Fibroblast of mammary gland (primary cell): ENCODE results near the gene ANO7.
"Not testable (repeated sequence)": the region's sequence is repeated elsewhere in the genome, so short reads cannot be mapped to it uniquely, and the experiment has no call there.

ENCODE experiments used
- DNase-seq: peaks from one replicate; pipeline ENCODE4 v3.0.0-alpha.2; 2010; ENCODE audit warnings: low read depth
- H3K4me3 ChIP-seq: 2 replicates; pipeline ENCODE4 v1.5.1; 2011; ENCODE audit warnings: low read depth, mild to moderate bottlenecking, low read length, moderate library complexity; ENCODE audit not compliant: control insufficient read depth
- CTCF ChIP-seq: conservative IDR thresholded peaks from 2 replicates; pipeline ENCODE4 v1.5.1; 2011; ENCODE audit warnings: low read depth, low read length, inconsistent platforms; ENCODE audit not compliant: control insufficient read depth, insufficient read depth

The ANO7 gene

GRCh38 chr2:241189093-241189855 is 797 bp downstream of the ANO7 start:
- no peak for TF ChIP-seq CTCF
- H3K4me3 ChIP-seq = no peak overlapping the region
- DNase-seq = no peak

DNA sequence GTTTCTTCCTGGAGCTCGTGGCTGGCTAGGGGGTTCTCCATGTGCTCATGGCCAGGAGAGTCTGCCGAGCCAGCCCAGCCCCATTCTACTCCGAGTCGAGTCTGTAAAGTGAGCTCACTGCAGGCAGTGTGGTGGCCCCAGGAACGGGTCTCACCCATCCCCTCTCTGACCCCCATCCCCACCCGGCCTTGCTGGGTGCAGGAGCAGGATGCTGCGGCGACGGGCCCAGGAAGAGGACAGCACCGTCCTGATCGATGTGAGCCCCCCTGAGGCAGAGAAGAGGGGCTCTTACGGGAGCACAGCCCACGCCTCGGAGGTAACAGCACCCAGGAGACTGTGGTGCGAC is 1.4 kb downstream of the ANO7 start:
- TF ChIP-seq CTCF = no peak
- no peak overlapping the region for H3K4me3 ChIP-seq
- DNase-seq = no peak

DNA sequence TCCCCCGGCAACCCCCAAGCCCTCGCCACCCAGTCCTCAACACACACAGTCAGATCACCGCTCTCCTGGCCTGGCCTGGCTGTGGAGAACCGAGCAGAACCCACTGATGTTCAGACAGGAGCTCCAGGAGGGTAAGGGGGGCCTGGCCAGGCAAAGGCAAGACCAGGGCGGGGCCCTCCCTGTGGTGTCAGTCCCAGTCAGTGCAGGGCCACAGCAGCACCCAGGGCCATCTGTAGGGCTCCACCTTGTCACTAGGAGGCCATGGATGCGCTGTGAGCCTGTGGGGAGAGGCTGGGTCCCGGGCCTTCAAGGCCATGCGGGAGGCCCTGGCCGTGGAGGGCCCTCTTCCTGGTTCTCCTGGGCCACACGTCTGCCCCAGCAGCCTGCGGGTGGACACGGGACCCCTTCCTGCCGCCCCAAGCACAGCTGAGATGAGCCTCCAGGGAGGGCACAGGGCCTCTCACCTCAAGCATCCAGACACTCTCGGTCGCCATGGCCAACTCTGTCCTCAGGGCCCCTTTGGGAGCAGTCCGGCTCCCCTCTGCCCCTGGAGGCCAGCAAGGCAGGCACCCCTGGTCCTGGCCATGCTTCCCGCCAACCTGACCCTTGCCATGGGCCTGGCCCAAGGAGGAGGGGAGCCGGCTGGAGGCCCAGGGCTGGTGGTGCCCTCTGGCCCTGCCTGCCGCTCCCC is 2.0 kb downstream of the ANO7 start:
- TF ChIP-seq CTCF = no peak
- no peak for DNase-seq
- H3K4me3 ChIP-seq = no peak overlapping the region

DNA sequence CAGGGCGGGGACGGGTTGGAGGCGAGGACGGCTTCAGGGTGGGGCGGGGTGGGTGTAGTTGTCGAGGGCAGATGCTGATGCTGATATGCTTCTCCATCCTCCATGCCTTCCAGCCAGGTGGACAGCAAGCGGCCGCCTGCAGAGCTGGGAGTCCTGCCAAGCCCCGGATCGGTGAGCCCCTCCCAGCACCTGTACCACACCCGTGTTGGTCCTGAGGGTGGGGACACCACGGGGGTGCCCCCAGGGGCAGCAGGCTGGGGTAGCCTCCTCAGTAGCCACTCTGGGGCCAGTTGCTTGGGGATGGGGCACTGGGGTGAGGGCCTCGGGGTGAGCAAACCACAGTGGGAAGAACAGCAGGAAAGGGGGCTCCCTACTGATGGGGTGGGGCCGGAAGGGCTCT is 2.6 kb downstream of the ANO7 start:
- no peak for DNase-seq
- no peak for TF ChIP-seq CTCF
- H3K4me3 ChIP-seq = no peak overlapping the region

- TF ChIP-seq CTCF = no peak
- no peak overlapping the region for H3K4me3 ChIP-seq
- no peak for DNase-seq
Measured at GRCh38 chr2:241193271-241193670, 4.8 kb downstream of the ANO7 start.

- H3K4me3 ChIP-seq = no peak overlapping the region
- no peak for TF ChIP-seq CTCF
Measured at GRCh38 chr2:241194811-241195210, 6.3 kb downstream of the ANO7 start.

DNA sequence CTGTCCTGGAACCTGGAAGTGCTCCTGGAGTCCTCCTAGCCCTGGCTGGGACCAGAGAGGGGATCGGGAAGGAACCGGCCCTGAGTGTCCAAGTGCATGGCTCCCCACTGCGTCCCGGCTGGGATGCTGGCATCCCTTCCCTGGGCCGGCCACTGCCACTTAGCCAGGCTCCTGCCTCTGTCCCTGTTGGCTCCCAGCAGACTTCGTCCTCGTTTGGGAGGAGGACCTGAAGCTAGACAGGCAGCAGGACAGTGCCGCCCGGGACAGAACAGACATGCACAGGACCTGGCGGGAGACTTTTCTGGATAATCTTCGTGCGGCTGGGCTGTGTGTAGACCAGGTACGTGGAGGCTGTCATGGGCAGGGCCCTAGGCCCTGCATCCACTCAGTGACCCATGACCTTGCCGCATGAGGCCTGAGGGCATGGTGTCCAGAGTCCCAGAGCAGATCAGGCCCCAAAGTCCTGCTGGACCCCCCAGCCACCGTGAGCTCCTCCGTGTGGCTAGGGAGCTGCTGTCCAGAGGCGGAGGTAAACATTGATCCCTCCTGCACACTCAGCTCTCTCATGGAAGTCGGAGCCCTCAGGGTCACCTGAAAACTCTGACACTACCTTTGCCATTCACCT is 7.1 kb downstream of the ANO7 start:
- no peak for TF ChIP-seq CTCF
- DNase-seq = no peak
- no peak overlapping the region for H3K4me3 ChIP-seq

More at GRCh38 chr2:241194811-241195210, 6.3 kb downstream of the ANO7 start:
- DNase-seq = no peak

GRCh38 chr2:241197246-241197645 is 8.8 kb downstream of the ANO7 start:
- not testable (repeated sequence) for DNase-seq, H3K4me3 ChIP-seq
